ENCODE data around the gene VAMP4.

DNA sequence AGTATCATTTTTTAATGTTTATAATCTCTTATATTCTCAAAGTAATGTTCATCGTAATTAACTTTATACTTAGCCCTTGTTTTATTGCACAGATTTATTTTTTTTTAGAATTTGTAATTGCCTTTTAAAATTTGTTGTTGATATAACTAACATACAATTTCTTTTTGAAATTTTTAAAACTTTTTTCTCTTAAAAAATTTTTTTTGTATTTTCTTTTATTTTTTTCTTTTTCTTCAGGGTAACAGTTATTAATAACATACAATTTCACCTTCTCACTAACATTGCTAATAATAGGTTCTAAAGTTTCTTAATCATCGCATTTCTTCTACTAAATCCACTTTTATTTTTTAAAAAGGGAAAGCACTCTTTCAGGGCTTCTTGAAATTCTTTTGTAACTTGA, 11.3 kb upstream of the VAMP4 start:
- TF ChIP-seq, protein P1, sequence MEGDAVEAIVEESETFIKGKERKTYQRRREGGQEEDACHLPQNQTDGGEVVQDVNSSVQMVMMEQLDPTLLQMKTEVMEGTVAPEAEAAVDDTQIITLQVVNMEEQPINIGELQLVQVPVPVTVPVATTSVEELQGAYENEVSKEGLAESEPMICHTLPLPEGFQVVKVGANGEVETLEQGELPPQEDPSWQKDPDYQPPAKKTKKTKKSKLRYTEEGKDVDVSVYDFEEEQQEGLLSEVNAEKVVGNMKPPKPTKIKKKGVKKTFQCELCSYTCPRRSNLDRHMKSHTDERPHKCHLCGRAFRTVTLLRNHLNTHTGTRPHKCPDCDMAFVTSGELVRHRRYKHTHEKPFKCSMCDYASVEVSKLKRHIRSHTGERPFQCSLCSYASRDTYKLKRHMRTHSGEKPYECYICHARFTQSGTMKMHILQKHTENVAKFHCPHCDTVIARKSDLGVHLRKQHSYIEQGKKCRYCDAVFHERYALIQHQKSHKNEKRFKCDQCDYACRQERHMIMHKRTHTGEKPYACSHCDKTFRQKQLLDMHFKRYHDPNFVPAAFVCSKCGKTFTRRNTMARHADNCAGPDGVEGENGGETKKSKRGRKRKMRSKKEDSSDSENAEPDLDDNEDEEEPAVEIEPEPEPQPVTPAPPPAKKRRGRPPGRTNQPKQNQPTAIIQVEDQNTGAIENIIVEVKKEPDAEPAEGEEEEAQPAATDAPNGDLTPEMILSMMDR (IDR thresholded peaks at IDR 0.05), result no peak
- TF ChIP-seq TCF12 (IDR thresholded peaks at IDR 0.05) (no peak), EP300 (IDR thresholded peaks at IDR 0.05; ENCODE audit: borderline replicate concordance in 1 of 2, low read depth in 1 of 2, low read length in 1 of 2) (no peak), SIN3A (IDR thresholded peaks at IDR 0.05; ENCODE audit: borderline replicate concordance, low read depth, low read length) (no peak), GABPA (IDR thresholded peaks at IDR 0.05; ENCODE audit: low read depth) (no peak), POLR2AphosphoS5 (IDR thresholded peaks at IDR 0.05; ENCODE audit: low read depth, low read length) (no peak), YY1 (IDR thresholded peaks at IDR 0.05; ENCODE audit: low read depth) (no peak), EZH2phosphoT487 (IDR thresholded peaks at IDR 0.05; ENCODE audit: borderline replicate concordance, low read depth) (no peak), JUND (IDR thresholded peaks at IDR 0.05) (no peak), FOSL2 (IDR thresholded peaks at IDR 0.05; ENCODE audit: borderline replicate concordance, low read depth) (no peak), RAD21 (IDR thresholded peaks at IDR 0.05; ENCODE audit: low read length) (no peak)
- TF ChIP-seq, protein P2, sequence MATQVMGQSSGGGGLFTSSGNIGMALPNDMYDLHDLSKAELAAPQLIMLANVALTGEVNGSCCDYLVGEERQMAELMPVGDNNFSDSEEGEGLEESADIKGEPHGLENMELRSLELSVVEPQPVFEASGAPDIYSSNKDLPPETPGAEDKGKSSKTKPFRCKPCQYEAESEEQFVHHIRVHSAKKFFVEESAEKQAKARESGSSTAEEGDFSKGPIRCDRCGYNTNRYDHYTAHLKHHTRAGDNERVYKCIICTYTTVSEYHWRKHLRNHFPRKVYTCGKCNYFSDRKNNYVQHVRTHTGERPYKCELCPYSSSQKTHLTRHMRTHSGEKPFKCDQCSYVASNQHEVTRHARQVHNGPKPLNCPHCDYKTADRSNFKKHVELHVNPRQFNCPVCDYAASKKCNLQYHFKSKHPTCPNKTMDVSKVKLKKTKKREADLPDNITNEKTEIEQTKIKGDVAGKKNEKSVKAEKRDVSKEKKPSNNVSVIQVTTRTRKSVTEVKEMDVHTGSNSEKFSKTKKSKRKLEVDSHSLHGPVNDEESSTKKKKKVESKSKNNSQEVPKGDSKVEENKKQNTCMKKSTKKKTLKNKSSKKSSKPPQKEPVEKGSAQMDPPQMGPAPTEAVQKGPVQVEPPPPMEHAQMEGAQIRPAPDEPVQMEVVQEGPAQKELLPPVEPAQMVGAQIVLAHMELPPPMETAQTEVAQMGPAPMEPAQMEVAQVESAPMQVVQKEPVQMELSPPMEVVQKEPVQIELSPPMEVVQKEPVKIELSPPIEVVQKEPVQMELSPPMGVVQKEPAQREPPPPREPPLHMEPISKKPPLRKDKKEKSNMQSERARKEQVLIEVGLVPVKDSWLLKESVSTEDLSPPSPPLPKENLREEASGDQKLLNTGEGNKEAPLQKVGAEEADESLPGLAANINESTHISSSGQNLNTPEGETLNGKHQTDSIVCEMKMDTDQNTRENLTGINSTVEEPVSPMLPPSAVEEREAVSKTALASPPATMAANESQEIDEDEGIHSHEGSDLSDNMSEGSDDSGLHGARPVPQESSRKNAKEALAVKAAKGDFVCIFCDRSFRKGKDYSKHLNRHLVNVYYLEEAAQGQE (IDR thresholded peaks at IDR 0.05; ENCODE audit: low read depth, low read length), result no peak
- TF ChIP-seq, protein P3, sequence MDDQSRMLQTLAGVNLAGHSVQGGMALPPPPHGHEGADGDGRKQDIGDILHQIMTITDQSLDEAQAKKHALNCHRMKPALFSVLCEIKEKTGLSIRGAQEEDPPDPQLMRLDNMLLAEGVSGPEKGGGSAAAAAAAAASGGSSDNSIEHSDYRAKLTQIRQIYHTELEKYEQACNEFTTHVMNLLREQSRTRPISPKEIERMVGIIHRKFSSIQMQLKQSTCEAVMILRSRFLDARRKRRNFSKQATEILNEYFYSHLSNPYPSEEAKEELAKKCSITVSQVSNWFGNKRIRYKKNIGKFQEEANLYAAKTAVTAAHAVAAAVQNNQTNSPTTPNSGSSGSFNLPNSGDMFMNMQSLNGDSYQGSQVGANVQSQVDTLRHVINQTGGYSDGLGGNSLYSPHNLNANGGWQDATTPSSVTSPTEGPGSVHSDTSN (IDR thresholded peaks at IDR 0.05), result no peak
- TF ChIP-seq, protein P4, sequence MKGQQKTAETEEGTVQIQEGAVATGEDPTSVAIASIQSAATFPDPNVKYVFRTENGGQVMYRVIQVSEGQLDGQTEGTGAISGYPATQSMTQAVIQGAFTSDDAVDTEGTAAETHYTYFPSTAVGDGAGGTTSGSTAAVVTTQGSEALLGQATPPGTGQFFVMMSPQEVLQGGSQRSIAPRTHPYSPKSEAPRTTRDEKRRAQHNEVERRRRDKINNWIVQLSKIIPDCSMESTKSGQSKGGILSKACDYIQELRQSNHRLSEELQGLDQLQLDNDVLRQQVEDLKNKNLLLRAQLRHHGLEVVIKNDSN (IDR thresholded peaks at IDR 0.05; ENCODE audit: borderline replicate concordance, low read depth), result no peak
